RWPE1 (cell line): ENCODE measurements around the gene MDM2.

Experiments
- CTCF ChIA-PET: fragments of 350-600 bp; sonication (Branson Sonifier 250); formaldehyde crosslinking; extraction: SDS; loops from one replicate; lab custom pipeline; 2021; lab: Yijun Ruan, JAX
- POLR2A ChIA-PET: fragments of 400-600 bp; formaldehyde crosslinking; extraction: SDS; loops from one replicate; lab custom pipeline; 2020; ENCODE audit warnings: antibody characterized with exemption; ENCODE audit not compliant: low non-redundant PET; lab: Yijun Ruan, JAX
- DNase-seq: peaks from one replicate; pipeline ENCODE4 v3.0.0; 2012; ENCODE audit warnings: low spot score
- H3K27ac ChIP-seq: fragments of 450-650 bp; 2 replicates; pipeline ENCODE4 v1.5.1; 2017
- CTCF ChIP-seq: fragments of 450-650 bp; conservative IDR thresholded peaks from 2 replicates; pipeline ENCODE4 v1.5.1; 2017; ENCODE audit warnings: low read depth, mild to moderate bottlenecking

Gene MDM2

GRCh38 chr12:68844788-68845695, 37.1 kb downstream of the MDM2 start:
- TF ChIP-seq CTCF, result no peak
- CTCF ChIA-PET, result interaction anchor here (1.1 kb wide), 1 partner anchor 15 kb away, joined by 3 read pairs; no protein-coding TSS in a partner anchor
- no peak overlapping the region for H3K27ac ChIP-seq
- POLR2A ChIA-PET, result no interaction called here
- DNase-seq, result no peak

DNA sequence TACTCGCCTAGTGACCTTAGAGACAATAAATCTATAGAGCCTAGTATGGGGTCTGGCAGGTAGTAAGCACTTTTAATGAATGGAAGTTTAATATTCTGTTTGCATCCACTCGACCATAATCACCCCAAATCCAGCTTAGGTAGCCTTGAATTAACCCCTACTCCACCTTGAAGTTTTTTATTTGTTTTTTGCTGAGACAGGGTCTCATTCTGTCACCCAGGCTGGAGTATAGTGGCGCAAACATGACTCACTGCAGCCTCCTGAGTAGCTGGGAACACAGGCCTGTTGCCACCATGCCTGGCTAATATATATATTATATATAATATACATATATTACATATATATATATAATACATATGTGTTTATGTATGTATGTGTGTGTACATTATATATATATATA, 38.8 kb downstream of the MDM2 start:
- CTCF ChIA-PET, result no interaction called here

DNA sequence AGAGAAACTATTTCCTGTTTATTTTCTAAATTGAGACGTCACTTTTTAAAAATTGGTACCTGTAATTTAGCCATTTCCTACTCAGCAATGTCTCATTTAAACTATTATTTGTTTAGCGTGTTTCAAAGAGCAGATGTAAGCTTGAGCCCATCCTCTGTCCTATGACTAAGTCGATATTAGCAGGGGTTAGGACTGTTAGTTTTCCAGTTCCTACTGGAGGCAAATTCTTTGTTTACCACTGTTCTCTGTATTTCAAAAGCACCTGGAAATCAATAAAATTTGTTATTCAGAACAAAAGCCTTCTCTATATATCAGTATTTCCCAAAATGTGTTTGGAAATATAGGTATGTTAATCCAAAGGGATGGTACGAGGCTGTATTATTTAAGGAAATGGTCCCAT, 42.4 kb downstream of the MDM2 start:
- TF ChIP-seq CTCF, result no peak
- no peak overlapping the region for H3K27ac ChIP-seq
- DNase-seq, result no peak
- ChIA-PET POLR2A (interaction anchor here (0.6 kb wide), 1 partner anchor 1172 kb away, joined by 3 read pairs; no protein-coding TSS in a partner anchor), CTCF (interaction anchor here (1.0 kb wide), 1 partner anchor 20 kb away, joined by 3 read pairs; no protein-coding TSS in a partner anchor)

More for the DNA sequence above, 38.8 kb downstream of the MDM2 start:
- POLR2A ChIA-PET, result no interaction called here
- no peak for TF ChIP-seq CTCF
- no peak overlapping the region for H3K27ac ChIP-seq
- DNase-seq, result no peak

DNA sequence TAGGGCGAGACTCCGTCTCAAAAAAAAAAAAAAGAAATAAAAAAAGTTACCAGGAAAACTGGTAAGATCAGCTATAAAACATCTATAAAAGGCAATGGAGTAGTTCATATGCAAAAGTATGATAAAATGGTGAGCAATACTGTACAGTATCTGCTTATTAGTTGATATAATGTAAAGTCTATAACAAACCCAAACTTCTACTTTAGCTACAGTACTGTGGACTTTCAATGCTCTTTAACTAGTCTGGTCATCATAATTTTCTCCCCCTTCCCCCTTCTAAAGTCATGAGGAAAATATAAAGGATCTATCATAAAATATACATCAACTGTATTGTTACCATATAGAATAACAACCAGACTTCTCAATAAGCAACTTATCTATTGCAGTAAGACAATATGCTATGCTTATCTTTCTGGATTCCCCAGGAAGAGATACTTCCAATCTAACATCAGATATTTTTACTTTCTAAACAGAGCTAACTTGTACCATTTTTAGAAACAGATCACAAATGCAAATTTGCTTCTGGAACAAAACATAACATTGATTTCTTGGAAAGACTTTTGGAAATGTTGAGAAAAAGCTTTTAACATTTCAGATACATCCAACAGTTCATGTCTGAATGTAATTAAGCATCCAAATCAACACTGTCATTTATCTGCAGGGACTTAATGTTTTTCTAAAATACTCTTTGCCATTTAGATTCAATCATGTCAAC, 43.8 kb downstream of the MDM2 start:
- CTCF ChIA-PET, result interaction anchor here (0.7 kb wide), 3 partner anchors 9 to 343 kb away, joined by 3 to 5 read pairs (median 3); no protein-coding TSS in a partner anchor
- no peak for TF ChIP-seq CTCF
- POLR2A ChIA-PET, result no interaction called here
- DNase-seq, result no peak
- no peak overlapping the region for H3K27ac ChIP-seq

GRCh38 chr12:68853396-68854077, 45.6 kb downstream of the MDM2 start:
- no peak for TF ChIP-seq CTCF
- DNase-seq, result no peak
- CTCF ChIA-PET, result no interaction called here
- POLR2A ChIA-PET, result interaction anchor here (0.8 kb wide), 1 partner anchor 1840 kb away, joined by 11 read pairs; no protein-coding TSS in a partner anchor
- no peak overlapping the region for H3K27ac ChIP-seq

DNA sequence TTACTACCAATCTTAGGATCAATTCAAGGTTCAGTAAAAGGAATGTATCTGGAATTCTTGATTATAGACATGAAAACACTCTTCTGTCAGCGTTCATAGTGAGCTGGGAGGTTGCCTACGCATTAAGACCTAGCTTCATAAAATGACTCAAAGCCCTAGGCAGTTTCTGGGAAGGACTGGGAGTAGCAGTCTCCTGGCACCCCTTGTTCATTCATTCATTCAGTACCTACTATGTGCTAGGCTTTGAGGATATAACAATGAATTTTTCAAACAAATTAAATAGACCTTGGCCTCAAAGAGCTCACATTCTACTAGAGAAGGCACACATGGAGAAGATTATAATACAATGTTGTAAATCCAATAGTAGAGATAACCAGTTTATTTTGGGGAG, 46.1 kb downstream of the MDM2 start:
- ChIA-PET POLR2A (no interaction called here), CTCF (interaction anchor here (0.6 kb wide), 1 partner anchor 201 kb away, joined by 3 read pairs; no protein-coding TSS in a partner anchor)
- H3K27ac ChIP-seq, result no peak overlapping the region
- no peak for TF ChIP-seq CTCF
- DNase-seq, result no peak
